CD4-positive, alpha-beta T cell (primary cell): ENCODE measurements around the gene PIWIL4. TPM values are rescaled to one million over a fixed set of nuclear protein-coding genes. Genes with fewer than 3 reads are reported as not detected.

Source experiments
- ATAC-seq: fragments of 200-7000 bp; cut with Tn5 transposase; one replicate; pipeline ENCODE4 v1.10.0; 2022; ENCODE audit warnings: mild to moderate bottlenecking; ENCODE audit not compliant: poor library complexity
- CTCF ChIA-PET: fragments of 350-600 bp; sonication (Branson Sonifier 250); formaldehyde crosslinking; loops from one replicate; lab custom pipeline; 2021; ENCODE audit warnings: antibody characterized with exemption, inconsistent platforms; lab: Charles Lee
- POLR2A ChIA-PET: fragments of 350-600 bp; sonication (Branson Sonifier 250); formaldehyde crosslinking; loops from one replicate; lab custom pipeline; 2021; ENCODE audit warnings: antibody characterized with exemption, inconsistent platforms; lab: Charles Lee
- DNase-seq, 14 experiments: peaks; one replicate each; pipeline ENCODE4 v3.0.0-alpha.2; 2013 to 2020; ENCODE audit warnings: mixed read lengths in 2 of 14
- H3K27ac ChIP-seq, 2 donors: one replicate each; pipeline versions ENCODE4 v1.5.1 to v1.7.0; 2013; ENCODE audit warnings: low read length in 2 of 2, low read depth in 1 of 2, mild to moderate bottlenecking in 1 of 2
- H3K27me3 ChIP-seq, 2 experiments: 1 replicate in 1 of 2; 2 replicates in 1 of 2; pipeline versions ENCODE4 v1.6.1 to v1.7.0; 2013; ENCODE audit warnings: low read length in 2 of 2, control low read depth in 1 of 2, mild to moderate bottlenecking in 1 of 2, moderate library complexity in 1 of 2; ENCODE audit not compliant: insufficient read depth in 2 of 2, control insufficient read depth in 1 of 2
- H3K36me3 ChIP-seq: one replicate; pipeline ENCODE4 v1.6.1; 2013; ENCODE audit warnings: low read length, control low read depth; ENCODE audit not compliant: insufficient read depth
- H3K4me1 ChIP-seq: one replicate; pipeline ENCODE4 v1.6.1; 2013; ENCODE audit warnings: low read length, control low read depth; ENCODE audit not compliant: insufficient read depth
- H3K4me3 ChIP-seq: one replicate; pipeline ENCODE4 v1.5.1; 2013; ENCODE audit warnings: mild to moderate bottlenecking, low read length, moderate library complexity
- H3K9me3 ChIP-seq, 2 experiments: 1 replicate in 1 of 2; 2 replicates in 1 of 2; pipeline versions ENCODE4 v1.6.1 to v1.7.0; 2013; ENCODE audit warnings: low read length in 2 of 2, mild to moderate bottlenecking in 2 of 2, control low read depth in 1 of 2, moderate library complexity in 1 of 2; ENCODE audit not compliant: control insufficient read depth in 1 of 2, insufficient read depth in 1 of 2
- H3K27ac Mint-ChIP-seq: one replicate; pipeline ENCODE4 v1.8.0; 2020; ENCODE audit warnings: mixed read lengths
- H3K27me3 Mint-ChIP-seq: one replicate; pipeline ENCODE4 v1.8.0; 2021; ENCODE audit warnings: mixed read lengths
- H3K36me3 Mint-ChIP-seq: one replicate; pipeline ENCODE4 v1.8.0; 2021; ENCODE audit warnings: low read depth, mixed read lengths
- H3K4me1 Mint-ChIP-seq: one replicate; pipeline ENCODE4 v1.8.0; 2021; ENCODE audit warnings: low read depth, mixed read lengths
- H3K4me3 Mint-ChIP-seq: one replicate; pipeline ENCODE4 v1.8.0; 2020; ENCODE audit warnings: mild to moderate bottlenecking, mixed read lengths
- H3K9me3 Mint-ChIP-seq: one replicate; pipeline ENCODE4 v1.8.0; 2020; ENCODE audit warnings: mixed read lengths
- CTCF ChIP-seq: fragments of 200-600 bp; IDR thresholded peaks from one replicate; pipeline ENCODE4 v1.8.0; 2022; ENCODE audit warnings: antibody characterized with exemption, mild to moderate bottlenecking
- intact Hi-C, 2 experiments: fragments of 100-400 bp; cut with DNase I in 1 of 2; cut with micrococcal nuclease in 1 of 2; formaldehyde crosslinking; loops; one replicate each; pipeline versions ENCODE4 v1.15.1 to v1.9.0; 2023 to 2025; cut with DNase I, micrococcal nuclease
- total RNA-seq, 174 experiments: library from RNA in 2 of 174; stranded (reverse) in 2 of 174; gene quantifications; one replicate each; pipeline ENCODE4 v1.2.3 and lab custom pipeline; 2021 to 2026

PIWIL4 gene
- total RNA-seq, 2 experiments from 2014 or later = 1.3 to 1.4 TPM

- Histone ChIP-seq H3K36me3 (no peaks in the 10 kb centered on the region), H3K4me3 (no peak overlapping the region), H3K27me3 (no peaks in the 10 kb centered on the region), H3K4me1 (no peaks in the 10 kb centered on the region), H3K9me3 (no peaks in the 10 kb centered on the region), H3K27ac (no peak overlapping the region)
- Mint-ChIP-seq H3K27me3 (peaks cover 4% of the 10 kb centered on the region), H3K27ac (no peak overlapping the region), H3K36me3 (no peaks in the 10 kb centered on the region), H3K4me1 (no peaks in the 10 kb centered on the region), H3K4me3 (no peak overlapping the region), H3K9me3 (no peaks in the 10 kb centered on the region)
- ChIA-PET POLR2A (no interaction called here), CTCF (no interaction called here)
- no peak for TF ChIP-seq CTCF
- intact Hi-C loops = no loop called here
- ATAC-seq (no peak), DNase-seq (no peak)
These were observed 98.0 kb downstream of the PIWIL4 start for GRCh38 chr11:94665116-94665659.

GRCh38 chr11:94666792-94667721, 99.9 kb downstream of the PIWIL4 start:
- no peak overlapping the region for H3K4me3 Mint-ChIP-seq
- intact Hi-C loops = no loop called here
- CTCF ChIA-PET = no interaction called here
- no peaks in the 10 kb centered on the region for H3K4me1 ChIP-seq
- H3K27me3 Mint-ChIP-seq = no peaks in the 10 kb centered on the region
- H3K36me3 Mint-ChIP-seq = no peaks in the 10 kb centered on the region
- no peaks in the 10 kb centered on the region for H3K36me3 ChIP-seq
- ATAC-seq = no peak
- peaks cover 0 to 2% of the 10 kb centered on the region in 2 experiments for H3K27me3 ChIP-seq
- H3K9me3 ChIP-seq = no peaks in the 10 kb centered on the region
- TF ChIP-seq CTCF = no peak
- no peaks in the 10 kb centered on the region for H3K9me3 Mint-ChIP-seq
- H3K4me3 ChIP-seq = no peak overlapping the region
- no peak overlapping the region for H3K27ac ChIP-seq
- H3K27ac Mint-ChIP-seq = no peak overlapping the region
- no peaks in the 10 kb centered on the region for H3K4me1 Mint-ChIP-seq
- no peak for DNase-seq
- POLR2A ChIA-PET = no interaction called here

GRCh38 chr11:94668212-94668793, 101.1 kb downstream of the PIWIL4 start:
- ChIA-PET POLR2A (no interaction called here), CTCF (no interaction called here)
- H3K36me3 ChIP-seq = no peaks in the 10 kb centered on the region
- H3K36me3 Mint-ChIP-seq = no peaks in the 10 kb centered on the region
- no peak overlapping the region for H3K27ac Mint-ChIP-seq
- H3K4me3 ChIP-seq = no peak overlapping the region
- H3K4me1 Mint-ChIP-seq = no peaks in the 10 kb centered on the region
- no peaks in the 10 kb centered on the region for H3K4me1 ChIP-seq
- no peak overlapping the region for H3K4me3 Mint-ChIP-seq
- H3K9me3 Mint-ChIP-seq = no peaks in the 10 kb centered on the region
- no peak for TF ChIP-seq CTCF
- H3K9me3 ChIP-seq = peaks cover 0 to 5% of the 10 kb centered on the region in 2 experiments
- DNase-seq (no peak), ATAC-seq (no peak)
- no peak overlapping the region for H3K27ac ChIP-seq
- intact Hi-C loops = no loop called here
- peaks cover 0 to 2% of the 10 kb centered on the region in 2 experiments for H3K27me3 ChIP-seq
- H3K27me3 Mint-ChIP-seq = no peaks in the 10 kb centered on the region
